Activated CD4-positive, alpha-beta T cell treated with anti-CD3 and anti-CD28 coated beads, Interleukin-2, amount 10 ng/mL, durations not matched to agents 7 days and 5 days (primary cell): ENCODE results near the gene IQCH. TPM values are rescaled to one million over a fixed set of nuclear protein-coding genes. Genes with fewer than 3 reads are reported as not detected.

Experiments used
- CTCF ChIA-PET: fragments of 350-600 bp; sonication (Branson Sonifier 250); formaldehyde crosslinking; loops from one replicate; lab custom pipeline; 2021; ENCODE audit warnings: antibody characterized with exemption; lab: Charles Lee
- POLR2A ChIA-PET: fragments of 350-600 bp; sonication (Branson Sonifier 250); formaldehyde crosslinking; loops from one replicate; lab custom pipeline; 2021; ENCODE audit warnings: antibody characterized with exemption; lab: Charles Lee
- DNase-seq: peaks from one replicate; pipeline ENCODE4 v3.0.0-alpha.2; 2020
- H3K27ac Mint-ChIP-seq: one replicate; pipeline ENCODE4 v1.8.0; 2021; ENCODE audit warnings: mild to moderate bottlenecking, moderate library complexity, mixed read lengths
- H3K27me3 Mint-ChIP-seq: one replicate; pipeline ENCODE4 v1.8.0; 2021; ENCODE audit warnings: mixed read lengths
- H3K36me3 Mint-ChIP-seq: one replicate; pipeline ENCODE4 v1.8.0; 2021; ENCODE audit warnings: low read depth, mixed read lengths
- H3K4me1 Mint-ChIP-seq: one replicate; pipeline ENCODE4 v1.8.0; 2021; ENCODE audit warnings: mixed read lengths
- H3K4me3 Mint-ChIP-seq: one replicate; pipeline ENCODE4 v1.8.0; 2021; ENCODE audit warnings: mild to moderate bottlenecking, moderate library complexity, mixed read lengths
- H3K9me3 Mint-ChIP-seq: one replicate; pipeline ENCODE4 v1.8.0; 2021; ENCODE audit warnings: mixed read lengths
- total RNA-seq, 2 experiments: library from RNA; stranded (reverse); gene quantifications; one replicate each; pipeline ENCODE4 v1.2.3, GENCODE V29; 2021

The IQCH gene
- total RNA-seq, 2 experiments from 2014 or later, result 0.77 to 0.89 TPM

DNA sequence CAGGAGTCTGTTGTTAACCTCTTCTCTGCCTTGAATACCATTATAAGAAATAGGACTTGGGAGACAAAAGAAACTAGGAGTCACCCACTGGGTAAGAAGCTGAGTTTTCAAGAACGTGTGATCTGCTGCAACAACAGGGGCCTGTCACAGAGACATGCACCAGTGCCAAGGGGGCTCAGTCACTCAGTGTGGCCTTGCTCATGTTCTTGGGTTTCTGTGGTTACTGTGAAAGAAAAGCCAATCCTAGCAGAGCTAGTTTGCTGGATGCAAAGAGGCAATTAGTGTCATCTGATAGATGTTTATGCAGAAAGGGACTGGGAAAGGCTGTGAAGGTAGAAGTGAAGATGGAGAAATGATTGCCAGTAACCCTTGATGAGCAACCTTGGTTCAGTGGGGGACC lies 126.3 kb downstream of the IQCH start:
- ChIA-PET POLR2A (no interaction called here), CTCF (no interaction called here)
- Mint-ChIP-seq H3K36me3 (no peaks in the 10 kb centered on the region), H3K9me3 (no peaks in the 10 kb centered on the region), H3K4me1 (peaks cover 1% of the 10 kb centered on the region), H3K27me3 (peaks cover 11% of the 10 kb centered on the region), H3K27ac (no peak overlapping the region), H3K4me3 (no peak overlapping the region)
- DNase-seq, result no peak

- H3K27me3 Mint-ChIP-seq, result peaks cover 11% of the 10 kb centered on the region
- H3K4me3 Mint-ChIP-seq, result no peak overlapping the region
- no peak overlapping the region for H3K27ac Mint-ChIP-seq
- ChIA-PET CTCF (interaction anchor here (0.8 kb wide), 1 partner anchor 1340 kb away, joined by 4 read pairs; no protein-coding TSS in a partner anchor), POLR2A (interaction anchor here (0.6 kb wide), 2 partner anchors 11 to 15 kb away, joined by 3 to 4 read pairs; no protein-coding TSS in a partner anchor)
- peaks cover 1% of the 10 kb centered on the region for H3K4me1 Mint-ChIP-seq
- no peak for DNase-seq
- H3K36me3 Mint-ChIP-seq, result no peaks in the 10 kb centered on the region
- no peaks in the 10 kb centered on the region for H3K9me3 Mint-ChIP-seq
Observed at GRCh38 chr15:67381416-67382045, 126.9 kb downstream of the IQCH start.

- CTCF ChIA-PET, result interaction anchor here (0.8 kb wide), 1 partner anchor 1341 kb away, joined by 4 read pairs; no protein-coding TSS in a partner anchor
- no peak overlapping the region for H3K4me3 Mint-ChIP-seq
- no peaks in the 10 kb centered on the region for H3K9me3 Mint-ChIP-seq
- POLR2A ChIA-PET, result no interaction called here
- H3K27ac Mint-ChIP-seq, result no peak overlapping the region
- peaks cover 17% of the 10 kb centered on the region for H3K27me3 Mint-ChIP-seq
- DNase-seq, result no peak
- H3K4me1 Mint-ChIP-seq, result peaks cover 1% of the 10 kb centered on the region
- H3K36me3 Mint-ChIP-seq, result no peaks in the 10 kb centered on the region
Observed at GRCh38 chr15:67382723-67383122, 128.1 kb downstream of the IQCH start.

DNA sequence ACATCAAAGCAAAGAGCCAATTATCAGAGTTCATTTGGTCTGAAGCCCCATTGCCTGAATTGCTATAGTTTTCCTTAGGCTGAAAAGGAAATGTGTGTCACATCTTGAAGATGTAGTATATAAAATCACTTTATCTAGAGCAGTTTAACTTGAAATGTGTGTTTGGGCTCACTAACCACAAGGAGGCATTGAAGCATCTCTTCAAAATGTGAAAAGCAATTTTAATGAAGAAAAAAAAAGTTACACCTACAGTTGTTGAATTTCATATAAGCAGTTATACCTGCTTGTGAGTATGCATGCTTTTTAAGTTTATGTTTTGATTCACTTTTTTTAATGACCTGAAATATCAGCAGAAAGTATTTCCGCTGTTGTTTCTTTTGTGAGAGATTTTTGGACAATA lies 129.3 kb downstream of the IQCH start:
- Mint-ChIP-seq H3K27me3 (peaks cover 22% of the 10 kb centered on the region), H3K4me1 (peaks cover 1% of the 10 kb centered on the region), H3K9me3 (no peaks in the 10 kb centered on the region), H3K4me3 (no peak overlapping the region), H3K27ac (no peak overlapping the region), H3K36me3 (no peaks in the 10 kb centered on the region)
- DNase-seq, result no peak
- ChIA-PET CTCF (no interaction called here), POLR2A (no interaction called here)

DNA sequence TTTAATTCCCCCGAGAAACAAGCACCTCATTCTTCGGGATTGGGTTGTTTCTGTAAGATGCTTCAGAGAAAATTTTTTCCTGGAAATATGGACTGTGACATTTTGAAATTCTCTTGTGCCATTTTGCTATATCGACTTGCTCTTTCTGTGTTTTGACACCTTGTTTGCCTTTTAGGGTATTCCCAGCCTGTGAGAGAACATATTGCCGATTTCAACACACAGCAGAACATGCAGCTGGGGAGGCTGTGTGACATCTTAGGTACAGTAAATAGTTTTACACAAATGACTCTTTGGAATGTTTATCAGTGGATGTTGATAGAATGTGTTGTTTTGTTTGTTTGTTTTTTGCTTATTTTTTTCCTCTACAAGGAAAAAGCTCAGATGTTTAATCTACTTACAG lies 130.2 kb downstream of the IQCH start:
- no peak for DNase-seq
- Mint-ChIP-seq H3K36me3 (no peaks in the 10 kb centered on the region), H3K4me1 (peaks cover 1% of the 10 kb centered on the region), H3K4me3 (no peak overlapping the region), H3K27me3 (peaks cover 22% of the 10 kb centered on the region), H3K9me3 (no peaks in the 10 kb centered on the region), H3K27ac (no peak overlapping the region)
- CTCF ChIA-PET, result no interaction called here
- POLR2A ChIA-PET, result no interaction called here

DNA sequence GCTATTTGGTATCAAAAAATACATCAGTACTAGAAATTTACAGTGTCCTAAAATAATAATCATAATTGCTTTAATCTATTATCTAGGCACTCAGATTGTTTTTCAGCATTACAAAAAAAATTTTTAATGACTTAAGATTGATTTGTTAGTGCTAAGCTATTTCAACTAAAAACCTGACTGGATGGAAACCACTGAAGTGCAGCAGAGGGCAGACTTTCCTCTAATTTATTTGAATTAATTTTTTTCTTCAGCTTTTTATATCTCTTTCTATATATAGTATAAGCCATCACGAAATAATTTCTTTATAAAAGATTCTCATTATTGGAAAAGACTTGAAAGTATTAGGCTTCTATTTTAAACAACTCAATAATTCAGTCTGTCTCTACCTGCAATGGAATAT lies 131.4 kb downstream of the IQCH start:
- Mint-ChIP-seq H3K27me3 (peaks cover 22% of the 10 kb centered on the region), H3K27ac (no peak overlapping the region), H3K4me3 (no peak overlapping the region), H3K9me3 (no peaks in the 10 kb centered on the region), H3K4me1 (peaks cover 1% of the 10 kb centered on the region), H3K36me3 (no peaks in the 10 kb centered on the region)
- ChIA-PET CTCF (no interaction called here), POLR2A (no interaction called here)
- no peak for DNase-seq

DNA sequence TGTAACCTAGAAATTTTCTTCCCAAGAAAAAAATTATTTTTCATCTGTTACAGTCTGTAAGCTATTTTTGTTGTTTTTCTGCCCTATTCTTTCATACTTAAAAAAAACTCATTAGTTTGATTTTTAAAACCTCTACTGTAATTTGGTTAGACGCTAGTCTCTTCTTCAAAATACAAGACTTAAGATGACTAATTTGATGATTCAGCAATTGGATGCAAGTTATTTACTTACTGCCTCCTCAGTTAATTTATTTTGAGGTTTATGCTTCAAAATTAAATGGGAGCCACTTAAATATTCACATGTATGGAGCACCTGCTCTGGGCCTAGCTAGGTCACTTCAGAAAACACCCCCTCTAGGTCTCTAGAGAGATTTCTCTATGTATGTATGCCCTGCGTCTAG lies 132.4 kb downstream of the IQCH start:
- Mint-ChIP-seq H3K27me3 (peaks cover 25% of the 10 kb centered on the region), H3K4me3 (no peak overlapping the region), H3K36me3 (no peaks in the 10 kb centered on the region), H3K27ac (no peak overlapping the region), H3K9me3 (no peaks in the 10 kb centered on the region), H3K4me1 (peaks cover 1% of the 10 kb centered on the region)
- no peak for DNase-seq
- ChIA-PET CTCF (no interaction called here), POLR2A (no interaction called here)

GRCh38 chr15:67389975-67390374 lies 135.4 kb downstream of the IQCH start:
- H3K36me3 Mint-ChIP-seq, result no peaks in the 10 kb centered on the region
- DNase-seq, result no peak
- no peak overlapping the region for H3K27ac Mint-ChIP-seq
- ChIA-PET CTCF (no interaction called here), POLR2A (no interaction called here)
- H3K4me3 Mint-ChIP-seq, result no peak overlapping the region
- peaks cover 20% of the 10 kb centered on the region for H3K27me3 Mint-ChIP-seq
- H3K9me3 Mint-ChIP-seq, result no peaks in the 10 kb centered on the region
- H3K4me1 Mint-ChIP-seq, result no peaks in the 10 kb centered on the region

DNA sequence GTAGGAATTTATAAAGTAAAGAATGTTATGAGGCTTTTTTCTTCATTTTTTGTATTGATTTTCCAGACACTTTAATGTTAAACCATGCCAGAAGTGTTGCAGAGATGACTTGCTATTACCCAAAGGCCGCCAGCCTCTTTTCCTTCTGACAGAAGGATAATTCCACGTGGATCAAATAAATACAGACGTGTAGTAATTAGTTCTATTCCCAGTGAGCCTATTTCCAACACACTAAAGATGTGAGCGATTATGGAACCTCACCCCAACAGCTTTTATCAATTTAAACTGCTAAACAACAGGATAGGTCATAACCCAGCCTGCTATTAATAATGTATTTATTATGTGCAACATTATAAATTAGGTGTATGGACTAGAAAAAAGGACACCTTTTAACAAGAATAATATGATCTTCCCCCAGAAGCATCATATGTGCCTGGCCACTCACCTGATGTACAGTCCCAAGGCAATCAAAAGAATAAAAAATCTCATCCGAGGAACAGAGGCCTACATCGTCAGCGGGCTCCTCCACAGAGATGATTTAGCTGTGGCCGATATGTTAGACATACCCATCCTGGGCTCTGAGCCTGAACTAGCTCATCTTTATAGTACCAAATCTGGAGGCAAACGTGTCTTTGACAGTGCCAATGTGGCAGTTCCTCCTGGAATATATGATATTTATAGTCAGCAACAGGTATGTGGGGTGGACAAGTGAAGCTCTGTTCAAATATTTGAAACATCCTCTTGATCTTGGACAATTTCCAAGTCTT lies 140.5 kb downstream of the IQCH start:
- Mint-ChIP-seq H3K27me3 (peaks cover 3% of the 10 kb centered on the region), H3K4me1 (no peaks in the 10 kb centered on the region), H3K4me3 (no peak overlapping the region), H3K9me3 (no peaks in the 10 kb centered on the region), H3K27ac (no peak overlapping the region), H3K36me3 (no peaks in the 10 kb centered on the region)
- no peak for DNase-seq
- CTCF ChIA-PET, result no interaction called here
- POLR2A ChIA-PET, result interaction anchor here (0.5 kb wide), 1 partner anchor 660 kb away, joined by 3 read pairs; no protein-coding TSS in a partner anchor

DNA sequence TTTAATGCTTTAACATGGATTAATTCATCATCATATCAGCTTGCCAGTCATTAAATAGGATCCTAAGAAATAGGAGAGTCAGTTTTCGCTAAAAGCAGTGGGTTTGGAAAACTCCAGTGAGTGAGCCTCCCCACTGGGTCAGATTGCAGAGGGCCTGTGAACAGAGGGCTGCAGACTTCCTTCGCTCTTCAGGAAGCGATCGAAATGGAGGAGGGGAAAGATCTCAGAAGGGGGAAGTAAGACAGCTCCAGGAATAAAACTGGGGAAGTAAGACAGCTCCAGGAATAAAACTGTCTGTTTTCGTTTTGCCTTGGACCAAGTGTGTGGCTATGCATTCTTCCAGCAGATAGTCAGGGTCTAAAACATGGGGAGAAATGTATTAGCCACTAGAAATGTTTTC lies 141.5 kb downstream of the IQCH start:
- POLR2A ChIA-PET, result interaction anchor here (0.6 kb wide), 1 partner anchor 14 kb away, joined by 3 read pairs; no protein-coding TSS in a partner anchor
- DNase-seq, result no peak
- Mint-ChIP-seq H3K27me3 (peaks cover 3% of the 10 kb centered on the region), H3K36me3 (no peaks in the 10 kb centered on the region), H3K4me3 (no peak overlapping the region), H3K4me1 (no peaks in the 10 kb centered on the region), H3K27ac (no peak overlapping the region), H3K9me3 (no peaks in the 10 kb centered on the region)
- CTCF ChIA-PET, result no interaction called here

- no peak overlapping the region for H3K27ac Mint-ChIP-seq
- H3K36me3 Mint-ChIP-seq, result no peaks in the 10 kb centered on the region
- H3K9me3 Mint-ChIP-seq, result no peaks in the 10 kb centered on the region
- DNase-seq, result no peak
- CTCF ChIA-PET, result no interaction called here
- POLR2A ChIA-PET, result no interaction called here
- no peaks in the 10 kb centered on the region for H3K27me3 Mint-ChIP-seq
- no peak overlapping the region for H3K4me3 Mint-ChIP-seq
- no peaks in the 10 kb centered on the region for H3K4me1 Mint-ChIP-seq
Observed at GRCh38 chr15:67397139-67397538, 142.6 kb downstream of the IQCH start.

GRCh38 chr15:67399925-67400324 lies 145.3 kb downstream of the IQCH start:
- Mint-ChIP-seq H3K4me3 (no peak overlapping the region), H3K27me3 (peaks cover 10% of the 10 kb centered on the region), H3K9me3 (no peaks in the 10 kb centered on the region), H3K27ac (no peak overlapping the region), H3K36me3 (no peaks in the 10 kb centered on the region), H3K4me1 (no peaks in the 10 kb centered on the region)
- CTCF ChIA-PET, result interaction anchor here (0.6 kb wide), 1 partner anchor 1126 kb away, joined by 4 read pairs; no protein-coding TSS in a partner anchor
- POLR2A ChIA-PET, result no interaction called here
- no peak for DNase-seq

GRCh38 chr15:67400890-67401289 lies 146.3 kb downstream of the IQCH start:
- no peaks in the 10 kb centered on the region for H3K9me3 Mint-ChIP-seq
- DNase-seq, result no peak
- CTCF ChIA-PET, result no interaction called here
- no peak overlapping the region for H3K27ac Mint-ChIP-seq
- H3K36me3 Mint-ChIP-seq, result no peaks in the 10 kb centered on the region
- H3K27me3 Mint-ChIP-seq, result peaks cover 10% of the 10 kb centered on the region
- POLR2A ChIA-PET, result interaction anchor here (0.7 kb wide), 1 partner anchor 193 kb away, joined by 3 read pairs; no protein-coding TSS in a partner anchor
- H3K4me3 Mint-ChIP-seq, result no peak overlapping the region
- no peaks in the 10 kb centered on the region for H3K4me1 Mint-ChIP-seq
